Activated T-helper 1 cell treated with anti-CD3 and anti-CD28 coated beads, Interleukin-12 subunit alpha, Interleukin-12 subunit beta, Interleukin-2, Interleukin-4 antibody, amounts not matched to agents 30 ng/mL and 10 ng/mL and 1 ng/mL, durations not matched to agents 14 hours and 24 hours and 36 hours (primary cell): ENCODE results near the gene RBBP8NL. TPM values are rescaled to one million over a fixed set of nuclear protein-coding genes. Genes with fewer than 3 reads are reported as not detected.
"Not testable (repeated sequence)": the region's sequence is repeated elsewhere in the genome, so short reads cannot be mapped to it uniquely, and the experiment has no call there.

ENCODE experiments used
- DNase-seq: peaks from one replicate; pipeline ENCODE4 v3.0.0; 2021; ENCODE audit warnings: low spot score
- H3K27ac Mint-ChIP-seq: one replicate; pipeline ENCODE4 v1.8.0; 2021; ENCODE audit warnings: mild to moderate bottlenecking, mixed read lengths
- H3K27me3 Mint-ChIP-seq: one replicate; pipeline ENCODE4 v1.8.0; 2022; ENCODE audit warnings: mild to moderate bottlenecking, moderate library complexity, mixed read lengths; ENCODE audit not compliant: insufficient read depth
- H3K36me3 Mint-ChIP-seq: one replicate; pipeline ENCODE4 v1.8.0; 2021; ENCODE audit warnings: low read depth, mixed read lengths
- H3K4me1 Mint-ChIP-seq: one replicate; pipeline ENCODE4 v1.8.0; 2021; ENCODE audit warnings: low read depth, mixed read lengths
- H3K4me3 Mint-ChIP-seq: one replicate; pipeline ENCODE4 v1.8.0; 2021; ENCODE audit warnings: mild to moderate bottlenecking, moderate library complexity, mixed read lengths
- H3K9me3 Mint-ChIP-seq: one replicate; pipeline ENCODE4 v1.8.0; 2021; ENCODE audit warnings: mixed read lengths
- intact Hi-C: fragments of 100-400 bp; cut with micrococcal nuclease; formaldehyde crosslinking; loops from one replicate; pipeline ENCODE4 v1.15.1; 2024
- total RNA-seq: library from RNA; stranded (reverse); gene quantifications from 2 replicates; pipeline ENCODE4 v1.2.3, GENCODE V29; 2022

RBBP8NL gene
- total RNA-seq, 1 donor from 2014 or later = not detected

DNA sequence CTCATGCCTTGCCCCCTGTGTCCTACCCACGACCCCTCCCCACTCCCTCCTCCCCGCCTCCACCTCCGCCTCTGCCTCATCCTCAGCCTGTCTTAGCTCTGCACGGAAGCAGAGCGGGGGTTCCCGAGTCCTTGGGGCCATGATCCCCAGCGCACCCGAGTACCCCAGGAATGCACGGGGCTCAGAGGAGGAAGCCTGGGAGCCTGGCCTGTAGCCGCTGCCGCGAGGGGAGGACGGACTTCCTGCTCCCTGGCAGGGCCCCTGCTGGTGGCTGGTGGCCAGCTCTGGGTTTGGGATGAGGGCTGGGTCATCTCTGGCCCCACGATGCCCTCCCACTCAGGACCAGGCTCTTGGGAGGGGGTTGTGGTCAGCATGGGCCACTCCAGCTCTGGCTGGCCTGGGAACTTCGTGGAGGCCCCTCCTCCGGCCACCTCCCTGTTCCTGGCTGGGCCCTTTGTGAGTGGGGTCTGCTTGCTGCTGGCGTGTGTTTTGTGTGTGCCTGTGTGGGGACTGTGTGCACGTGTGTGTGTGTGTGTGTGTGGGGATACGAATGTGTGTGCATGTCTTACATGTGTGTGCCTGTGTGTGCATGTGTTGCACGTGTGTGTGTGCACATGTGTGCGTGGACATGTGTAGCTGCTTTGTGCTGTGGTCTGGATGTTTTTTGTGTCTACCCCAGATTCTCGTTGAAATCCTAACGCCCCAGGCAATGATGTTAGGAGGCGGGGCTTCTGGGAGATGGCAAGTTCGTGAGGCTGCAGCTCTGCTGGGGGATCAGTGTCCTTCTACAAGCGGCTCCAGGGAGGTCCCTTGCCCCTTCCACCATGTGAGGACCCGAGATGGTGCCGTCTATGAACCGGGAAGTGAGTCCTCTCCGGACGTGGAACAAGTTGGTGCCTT is 1.3 kb upstream of the RBBP8NL start:
- intact Hi-C loops = no loop called here
- H3K27me3 Mint-ChIP-seq = peaks cover 5% of the 10 kb centered on the region
- no peaks in the 10 kb centered on the region for H3K9me3 Mint-ChIP-seq
- H3K36me3 Mint-ChIP-seq = no peaks in the 10 kb centered on the region
- H3K4me1 Mint-ChIP-seq = no peaks in the 10 kb centered on the region
- no peak for DNase-seq
- no peak overlapping the region for H3K27ac Mint-ChIP-seq
- no peak overlapping the region for H3K4me3 Mint-ChIP-seq

GRCh38 chr20:62428002-62428372 is 648 bp upstream of the RBBP8NL start:
- intact Hi-C loops = no loop called here
- Mint-ChIP-seq H3K27ac (no peak overlapping the region), H3K27me3 (peaks cover 5% of the 10 kb centered on the region), H3K9me3 (no peaks in the 10 kb centered on the region), H3K4me1 (no peaks in the 10 kb centered on the region), H3K4me3 (no peak overlapping the region), H3K36me3 (no peaks in the 10 kb centered on the region)
- DNase-seq = no peak

- no peak overlapping the region for H3K27ac Mint-ChIP-seq
- no peaks in the 10 kb centered on the region for H3K36me3 Mint-ChIP-seq
- no peaks in the 10 kb centered on the region for H3K9me3 Mint-ChIP-seq
- H3K4me3 Mint-ChIP-seq = no peak overlapping the region
- no peak for DNase-seq
- H3K4me1 Mint-ChIP-seq = no peaks in the 10 kb centered on the region
- intact Hi-C loops = no loop called here
- H3K27me3 Mint-ChIP-seq = no peaks in the 10 kb centered on the region
Observed at GRCh38 chr20:62426699-62427131, 624 bp downstream of the RBBP8NL start.

- H3K36me3 Mint-ChIP-seq, H3K4me1 Mint-ChIP-seq, H3K27ac Mint-ChIP-seq, intact Hi-C loops, H3K4me3 Mint-ChIP-seq, H3K9me3 Mint-ChIP-seq, H3K27me3 Mint-ChIP-seq, DNase-seq: not testable (repeated sequence)
Observed at GRCh38 chr20:62426059-62426348, 1.3 kb downstream of the RBBP8NL start.

DNA sequence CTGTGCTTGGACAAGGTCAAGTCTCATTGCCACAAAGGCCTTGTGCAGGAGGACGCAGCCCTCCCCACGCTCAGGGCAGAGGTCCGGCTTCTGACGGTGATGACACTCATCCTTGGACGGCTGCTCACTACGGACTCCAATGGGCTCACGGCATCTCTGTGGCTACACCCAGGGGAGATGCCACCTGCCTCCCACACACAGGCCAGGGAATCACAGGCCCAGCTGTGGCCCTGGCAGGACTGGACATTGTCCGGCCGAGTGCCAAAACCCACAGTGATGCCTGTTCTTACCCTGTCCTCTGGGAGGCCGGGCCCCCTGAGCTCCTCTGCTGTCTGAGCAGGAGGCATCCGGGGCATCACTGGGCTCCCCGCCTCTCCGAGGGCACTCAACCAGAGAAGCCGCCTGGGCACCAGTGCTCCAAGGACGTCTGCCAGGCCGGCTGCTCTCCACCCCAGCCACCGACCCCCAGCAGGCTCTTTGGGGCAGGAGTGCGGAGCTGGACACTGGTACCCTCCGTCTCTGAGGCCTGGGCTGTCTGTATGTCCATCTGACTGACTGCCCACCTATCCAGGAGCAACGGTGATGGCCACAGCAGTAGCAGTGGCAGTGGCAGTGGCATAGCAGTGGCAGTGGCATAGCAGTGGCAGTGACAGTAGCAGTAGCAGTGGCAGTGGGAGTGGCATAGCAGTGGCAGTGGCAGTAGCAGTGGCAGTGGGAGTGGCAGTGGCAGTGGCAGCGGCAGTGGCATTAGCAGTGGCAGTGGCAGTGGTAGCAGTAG is 1.9 kb downstream of the RBBP8NL start:
- H3K4me3 Mint-ChIP-seq = no peak overlapping the region
- no peaks in the 10 kb centered on the region for H3K36me3 Mint-ChIP-seq
- H3K27ac Mint-ChIP-seq = no peak overlapping the region
- H3K9me3 Mint-ChIP-seq = no peaks in the 10 kb centered on the region
- DNase-seq = no peak
- H3K27me3 Mint-ChIP-seq = no peaks in the 10 kb centered on the region
- intact Hi-C loops = no loop called here
- no peaks in the 10 kb centered on the region for H3K4me1 Mint-ChIP-seq

- no peaks in the 10 kb centered on the region for H3K9me3 Mint-ChIP-seq
- no peak overlapping the region for H3K27ac Mint-ChIP-seq
- intact Hi-C loops = no loop called here
- DNase-seq = no peak
- H3K36me3 Mint-ChIP-seq = no peaks in the 10 kb centered on the region
- no peaks in the 10 kb centered on the region for H3K27me3 Mint-ChIP-seq
- H3K4me3 Mint-ChIP-seq = no peak overlapping the region
- H3K4me1 Mint-ChIP-seq = no peaks in the 10 kb centered on the region
Observed at GRCh38 chr20:62424249-62425107, 2.9 kb downstream of the RBBP8NL start.

- Mint-ChIP-seq H3K27me3 (no peaks in the 10 kb centered on the region), H3K4me3 (no peak overlapping the region), H3K9me3 (no peaks in the 10 kb centered on the region), H3K4me1 (no peaks in the 10 kb centered on the region), H3K27ac (no peak overlapping the region), H3K36me3 (no peaks in the 10 kb centered on the region)
- no peak for DNase-seq
- intact Hi-C loops = no loop called here
Observed at GRCh38 chr20:62423326-62423706, 4.0 kb downstream of the RBBP8NL start.

- Mint-ChIP-seq H3K36me3 (no peaks in the 10 kb centered on the region), H3K27me3 (no peaks in the 10 kb centered on the region), H3K27ac (no peak overlapping the region), H3K4me3 (no peak overlapping the region), H3K4me1 (no peaks in the 10 kb centered on the region), H3K9me3 (no peaks in the 10 kb centered on the region)
- intact Hi-C loops = no loop called here
- DNase-seq = no peak
Observed at GRCh38 chr20:62422636-62423325, 4.6 kb downstream of the RBBP8NL start.

DNA sequence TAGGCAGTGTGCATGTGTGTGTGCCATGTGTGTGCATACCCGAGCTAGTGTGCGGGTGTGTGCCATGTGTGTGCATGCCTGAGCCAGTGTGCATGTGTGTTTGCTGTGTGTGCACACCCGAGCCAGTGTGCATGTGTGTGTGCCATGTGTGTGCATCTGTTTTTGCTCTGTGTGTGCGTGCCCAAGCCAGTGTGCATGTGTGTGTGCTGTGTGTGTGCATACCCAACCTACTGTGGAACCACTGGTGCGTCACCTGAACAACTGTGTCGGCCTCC is 5.7 kb downstream of the RBBP8NL start:
- Mint-ChIP-seq H3K36me3 (no peaks in the 10 kb centered on the region), H3K9me3 (no peaks in the 10 kb centered on the region), H3K4me1 (no peaks in the 10 kb centered on the region), H3K27me3 (no peaks in the 10 kb centered on the region), H3K4me3 (no peak overlapping the region), H3K27ac (no peak overlapping the region)
- no peak for DNase-seq
- intact Hi-C loops = no loop called here

- H3K4me3 Mint-ChIP-seq = no peak overlapping the region
- no peaks in the 10 kb centered on the region for H3K27me3 Mint-ChIP-seq
- H3K27ac Mint-ChIP-seq = no peak overlapping the region
- H3K4me1 Mint-ChIP-seq = no peaks in the 10 kb centered on the region
- no peak for DNase-seq
- H3K36me3 Mint-ChIP-seq = no peaks in the 10 kb centered on the region
- no peaks in the 10 kb centered on the region for H3K9me3 Mint-ChIP-seq
- intact Hi-C loops = no loop called here
Observed at GRCh38 chr20:62420846-62421715, 6.3 kb downstream of the RBBP8NL start.

DNA sequence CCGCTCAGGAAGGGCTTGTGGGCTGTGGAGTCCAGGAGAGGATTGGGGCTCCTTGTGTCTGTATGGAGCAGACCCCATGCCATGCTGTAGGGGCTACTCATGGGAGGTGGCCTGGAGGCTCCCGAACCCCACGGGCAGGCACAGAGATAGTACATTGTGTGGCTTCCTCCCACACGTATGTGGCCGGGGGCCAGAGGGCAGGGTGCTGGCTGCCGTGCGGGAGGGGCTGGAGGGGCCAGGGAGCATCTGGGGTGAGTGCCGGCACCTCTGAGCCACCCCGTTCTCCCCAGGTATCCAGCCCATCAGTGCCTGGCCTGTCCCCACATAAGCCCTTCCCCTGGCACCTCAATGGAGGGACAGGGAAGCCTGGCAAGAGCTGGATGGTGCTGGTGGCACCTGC is 7.6 kb downstream of the RBBP8NL start:
- Mint-ChIP-seq H3K4me1 (no peaks in the 10 kb centered on the region), H3K9me3 (no peaks in the 10 kb centered on the region), H3K4me3 (no peak overlapping the region), H3K36me3 (no peaks in the 10 kb centered on the region), H3K27ac (no peak overlapping the region), H3K27me3 (no peaks in the 10 kb centered on the region)
- no peak for DNase-seq
- intact Hi-C loops = no loop called here
